ENCODE results near the gene GMDS.

The GMDS gene

DNA sequence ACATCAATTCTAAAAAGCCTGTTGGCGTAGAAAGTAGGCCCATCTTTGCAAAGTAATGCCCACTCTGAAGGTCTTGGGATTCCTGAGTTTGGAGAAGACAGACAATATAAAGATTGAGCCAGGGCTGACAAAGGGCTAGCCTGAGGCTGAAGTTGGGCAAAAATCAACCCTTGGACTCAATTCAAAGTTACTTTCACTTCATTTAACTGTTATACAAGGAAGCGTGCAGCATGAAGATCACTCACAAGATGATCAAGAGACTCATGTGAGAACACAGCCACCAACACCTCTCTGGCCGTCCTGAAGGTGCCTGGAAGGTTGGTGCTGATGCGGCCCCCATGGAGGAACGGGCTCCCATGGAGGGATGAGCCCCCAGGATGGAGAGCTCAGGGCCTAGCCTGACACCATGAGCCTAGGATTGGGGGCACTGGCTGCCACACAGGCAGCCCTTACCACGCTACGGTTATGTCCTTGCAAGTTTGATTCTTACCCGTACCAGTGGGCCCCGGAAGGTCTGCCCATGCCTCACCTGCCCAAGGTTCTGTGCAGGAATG lies 609.1 kb downstream of the GMDS start:
- Histone ChIP-seq H3K36me3 (replicated peaks; ENCODE audit: low read depth, low read length) (no peaks in the 10 kb centered on the region), H3K9ac (ENCODE audit: low read length) (no peak overlapping the region), H3K79me2 (ENCODE audit: low read length) (no peaks in the 10 kb centered on the region), H3K27ac (ENCODE audit: low read length) (no peak overlapping the region), H3K9me3 (ENCODE audit: insufficient read depth, low read length) (no peaks in the 10 kb centered on the region), H2AFZ (ENCODE audit: low read depth, low read length) (no peak overlapping the region), H3K27me3 (ENCODE audit: low read depth, low read length) (no peaks in the 10 kb centered on the region), H3K4me1 (ENCODE audit: low read length) (peaks cover 21% of the 10 kb centered on the region), H3K4me3 (ENCODE audit: low read length) (no peak overlapping the region), H4K20me1 (ENCODE audit: insufficient read depth, low read length) (no peaks in the 10 kb centered on the region), H3K4me2 (ENCODE audit: low read length) (no peak overlapping the region)
- no peak for TF ChIP-seq EZH2phosphoT487 (IDR thresholded peaks at IDR 0.05; ENCODE audit: low read depth)
- TF ChIP-seq, protein P1, sequence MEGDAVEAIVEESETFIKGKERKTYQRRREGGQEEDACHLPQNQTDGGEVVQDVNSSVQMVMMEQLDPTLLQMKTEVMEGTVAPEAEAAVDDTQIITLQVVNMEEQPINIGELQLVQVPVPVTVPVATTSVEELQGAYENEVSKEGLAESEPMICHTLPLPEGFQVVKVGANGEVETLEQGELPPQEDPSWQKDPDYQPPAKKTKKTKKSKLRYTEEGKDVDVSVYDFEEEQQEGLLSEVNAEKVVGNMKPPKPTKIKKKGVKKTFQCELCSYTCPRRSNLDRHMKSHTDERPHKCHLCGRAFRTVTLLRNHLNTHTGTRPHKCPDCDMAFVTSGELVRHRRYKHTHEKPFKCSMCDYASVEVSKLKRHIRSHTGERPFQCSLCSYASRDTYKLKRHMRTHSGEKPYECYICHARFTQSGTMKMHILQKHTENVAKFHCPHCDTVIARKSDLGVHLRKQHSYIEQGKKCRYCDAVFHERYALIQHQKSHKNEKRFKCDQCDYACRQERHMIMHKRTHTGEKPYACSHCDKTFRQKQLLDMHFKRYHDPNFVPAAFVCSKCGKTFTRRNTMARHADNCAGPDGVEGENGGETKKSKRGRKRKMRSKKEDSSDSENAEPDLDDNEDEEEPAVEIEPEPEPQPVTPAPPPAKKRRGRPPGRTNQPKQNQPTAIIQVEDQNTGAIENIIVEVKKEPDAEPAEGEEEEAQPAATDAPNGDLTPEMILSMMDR (IDR thresholded peaks at IDR 0.05; ENCODE audit: low read depth, low read length), result no peak

- Histone ChIP-seq H3K9ac (ENCODE audit: low read length) (no peak overlapping the region), H2AFZ (ENCODE audit: low read depth, low read length) (no peak overlapping the region), H3K27ac (ENCODE audit: low read length) (no peak overlapping the region), H3K79me2 (ENCODE audit: low read length) (no peaks in the 10 kb centered on the region), H3K9me3 (ENCODE audit: insufficient read depth, low read length) (no peaks in the 10 kb centered on the region), H3K4me3 (ENCODE audit: low read length) (no peak overlapping the region), H3K27me3 (ENCODE audit: low read depth, low read length) (no peaks in the 10 kb centered on the region), H4K20me1 (ENCODE audit: insufficient read depth, low read length) (no peaks in the 10 kb centered on the region), H3K4me2 (ENCODE audit: low read length) (no peak overlapping the region), H3K4me1 (ENCODE audit: low read length) (peaks cover 21% of the 10 kb centered on the region), H3K36me3 (replicated peaks; ENCODE audit: low read depth, low read length) (no peaks in the 10 kb centered on the region)
- TF ChIP-seq, protein P1 (IDR thresholded peaks at IDR 0.05; ENCODE audit: low read depth, low read length), result no peak
- TF ChIP-seq EZH2phosphoT487 (IDR thresholded peaks at IDR 0.05; ENCODE audit: low read depth), result no peak
Measured at GRCh38 chr6:1635305-1636010, 609.9 kb downstream of the GMDS start.

GRCh38 chr6:1634081-1634480 lies 611.3 kb downstream of the GMDS start:
- Histone ChIP-seq H3K79me2 (ENCODE audit: low read length) (no peaks in the 10 kb centered on the region), H3K36me3 (replicated peaks; ENCODE audit: low read depth, low read length) (no peaks in the 10 kb centered on the region), H3K4me2 (ENCODE audit: low read length) (no peak overlapping the region), H3K27me3 (ENCODE audit: low read depth, low read length) (no peaks in the 10 kb centered on the region), H2AFZ (ENCODE audit: low read depth, low read length) (no peak overlapping the region), H3K4me1 (ENCODE audit: low read length) (peaks cover 21% of the 10 kb centered on the region), H3K9me3 (ENCODE audit: insufficient read depth, low read length) (no peaks in the 10 kb centered on the region), H3K27ac (ENCODE audit: low read length) (no peak overlapping the region), H3K9ac (ENCODE audit: low read length) (no peak overlapping the region), H4K20me1 (ENCODE audit: insufficient read depth, low read length) (no peaks in the 10 kb centered on the region), H3K4me3 (ENCODE audit: low read length) (no peak overlapping the region)
- TF ChIP-seq EZH2phosphoT487 (IDR thresholded peaks at IDR 0.05; ENCODE audit: low read depth), result no peak
- TF ChIP-seq, protein P1 (IDR thresholded peaks at IDR 0.05; ENCODE audit: low read depth, low read length), result no peak

DNA sequence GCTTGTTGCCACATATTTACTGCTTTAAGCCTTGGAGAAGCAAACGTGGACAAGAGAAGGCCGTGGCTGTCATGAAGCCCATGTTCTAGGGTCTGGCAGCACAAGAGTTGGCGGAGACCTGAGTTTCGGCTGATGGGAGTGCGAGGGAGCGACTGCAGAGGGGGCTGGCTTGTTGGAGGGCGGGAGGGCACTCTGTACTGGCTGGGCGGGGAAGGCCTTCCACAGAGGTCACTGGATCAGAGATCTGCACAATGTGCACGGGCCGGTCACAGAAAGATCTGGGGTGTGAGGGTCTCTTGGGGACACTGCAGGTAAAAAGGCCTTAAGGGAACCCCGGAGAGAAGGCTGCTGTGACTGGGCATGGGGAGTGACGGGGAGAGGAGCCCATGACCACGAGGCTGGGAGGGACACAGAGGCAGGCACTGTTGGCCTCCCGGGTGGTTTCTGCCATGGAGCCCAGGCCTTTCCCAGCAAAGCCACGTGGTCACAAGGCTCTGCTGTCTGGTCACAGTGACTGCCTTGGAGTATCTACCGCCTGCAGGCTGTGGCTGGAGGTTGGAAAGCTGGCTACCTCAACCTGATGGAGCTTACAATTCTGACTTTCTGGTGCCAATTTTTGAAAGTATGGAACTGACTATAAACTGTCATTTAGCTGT lies 611.9 kb downstream of the GMDS start:
- Histone ChIP-seq H3K36me3 (replicated peaks; ENCODE audit: low read depth, low read length) (no peaks in the 10 kb centered on the region), H3K27ac (ENCODE audit: low read length) (no peak overlapping the region), H3K4me1 (ENCODE audit: low read length) (peaks cover 21% of the 10 kb centered on the region), H3K79me2 (ENCODE audit: low read length) (no peaks in the 10 kb centered on the region), H3K9ac (ENCODE audit: low read length) (no peak overlapping the region), H3K27me3 (ENCODE audit: low read depth, low read length) (no peaks in the 10 kb centered on the region), H2AFZ (ENCODE audit: low read depth, low read length) (no peak overlapping the region), H3K4me2 (ENCODE audit: low read length) (no peak overlapping the region), H3K9me3 (ENCODE audit: insufficient read depth, low read length) (no peaks in the 10 kb centered on the region), H4K20me1 (ENCODE audit: insufficient read depth, low read length) (no peaks in the 10 kb centered on the region), H3K4me3 (ENCODE audit: low read length) (no peak overlapping the region)
- TF ChIP-seq, protein P1 (IDR thresholded peaks at IDR 0.05; ENCODE audit: low read depth, low read length), result no peak
- no peak for TF ChIP-seq EZH2phosphoT487 (IDR thresholded peaks at IDR 0.05; ENCODE audit: low read depth)

All from OCI-LY3 (cell line).